Measurements from ENCODE around the gene RIMBP2. TPM values are rescaled to one million over a fixed set of nuclear protein-coding genes. Genes with fewer than 3 reads are reported as not detected.

RIMBP2 gene
- polyA plus RNA-seq, 1 donor from 2014 or later = 14.6 TPM

GRCh38 chr12:130351326-130351725, 364.8 kb downstream of the RIMBP2 start:
- H3K4me3 ChIP-seq (ENCODE audit: low read length) = no peak overlapping the region
- H3K27me3 ChIP-seq (ENCODE audit: insufficient read depth, low read depth, low read length) = no peaks in the 10 kb centered on the region
- no peaks in the 10 kb centered on the region for H3F3A ChIP-seq (ENCODE audit: insufficient read depth, low read length, poor library complexity, severe bottlenecking)
- H4K20me1 ChIP-seq (ENCODE audit: insufficient read depth) = no peaks in the 10 kb centered on the region
- no peaks in the 10 kb centered on the region for H3K9me3 ChIP-seq (ENCODE audit: low read length)
- no peaks in the 10 kb centered on the region for H3K9me2 ChIP-seq (ENCODE audit: insufficient read depth, low read length)
- no peaks in the 10 kb centered on the region for H3K79me2 ChIP-seq (replicated peaks; ENCODE audit: insufficient read depth, low read length)
- H2AFZ ChIP-seq (ENCODE audit: low read depth, low read length) = no peak overlapping the region
- TF ChIP-seq TAF1 (IDR thresholded peaks at IDR 0.05; ENCODE audit: low read depth) = no peak
- H3K9ac ChIP-seq (ENCODE audit: low read length) = no peak overlapping the region
- H3K36me3 ChIP-seq (ENCODE audit: insufficient read depth, low read length) = no peaks in the 10 kb centered on the region
- H3K4me2 ChIP-seq (ENCODE audit: low read length) = no peak overlapping the region
- no peak overlapping the region for H3K27ac ChIP-seq (ENCODE audit: low read length)

DNA sequence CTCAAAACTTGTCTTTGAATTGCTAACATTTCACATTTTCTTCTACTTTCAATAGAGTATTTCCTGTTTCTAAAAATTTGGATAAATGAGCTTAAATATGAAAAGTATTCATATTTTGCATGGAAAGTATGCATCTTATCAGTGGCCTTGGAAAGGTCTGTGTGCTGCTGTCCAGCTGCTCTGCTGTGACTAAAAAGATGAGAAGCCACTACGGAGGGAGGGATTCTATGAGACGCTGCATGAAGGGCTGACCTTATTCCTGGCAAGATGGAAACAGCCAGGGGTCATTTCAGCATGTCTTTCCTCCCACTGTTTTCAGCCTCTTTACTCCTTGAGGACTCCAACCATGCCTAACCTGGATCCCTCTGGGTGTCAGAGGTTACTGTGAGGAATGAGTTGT, 365.4 kb downstream of the RIMBP2 start:
- no peaks in the 10 kb centered on the region for H3F3A ChIP-seq (ENCODE audit: insufficient read depth, low read length, poor library complexity, severe bottlenecking)
- no peaks in the 10 kb centered on the region for H3K9me3 ChIP-seq (ENCODE audit: low read length)
- H3K4me2 ChIP-seq (ENCODE audit: low read length) = no peak overlapping the region
- H2AFZ ChIP-seq (ENCODE audit: low read depth, low read length) = no peak overlapping the region
- H3K79me2 ChIP-seq (replicated peaks; ENCODE audit: insufficient read depth, low read length) = no peaks in the 10 kb centered on the region
- H3K9me2 ChIP-seq (ENCODE audit: insufficient read depth, low read length) = no peaks in the 10 kb centered on the region
- H3K36me3 ChIP-seq (ENCODE audit: insufficient read depth, low read length) = no peaks in the 10 kb centered on the region
- no peaks in the 10 kb centered on the region for H3K27me3 ChIP-seq (ENCODE audit: insufficient read depth, low read depth, low read length)
- TF ChIP-seq, protein P1, sequence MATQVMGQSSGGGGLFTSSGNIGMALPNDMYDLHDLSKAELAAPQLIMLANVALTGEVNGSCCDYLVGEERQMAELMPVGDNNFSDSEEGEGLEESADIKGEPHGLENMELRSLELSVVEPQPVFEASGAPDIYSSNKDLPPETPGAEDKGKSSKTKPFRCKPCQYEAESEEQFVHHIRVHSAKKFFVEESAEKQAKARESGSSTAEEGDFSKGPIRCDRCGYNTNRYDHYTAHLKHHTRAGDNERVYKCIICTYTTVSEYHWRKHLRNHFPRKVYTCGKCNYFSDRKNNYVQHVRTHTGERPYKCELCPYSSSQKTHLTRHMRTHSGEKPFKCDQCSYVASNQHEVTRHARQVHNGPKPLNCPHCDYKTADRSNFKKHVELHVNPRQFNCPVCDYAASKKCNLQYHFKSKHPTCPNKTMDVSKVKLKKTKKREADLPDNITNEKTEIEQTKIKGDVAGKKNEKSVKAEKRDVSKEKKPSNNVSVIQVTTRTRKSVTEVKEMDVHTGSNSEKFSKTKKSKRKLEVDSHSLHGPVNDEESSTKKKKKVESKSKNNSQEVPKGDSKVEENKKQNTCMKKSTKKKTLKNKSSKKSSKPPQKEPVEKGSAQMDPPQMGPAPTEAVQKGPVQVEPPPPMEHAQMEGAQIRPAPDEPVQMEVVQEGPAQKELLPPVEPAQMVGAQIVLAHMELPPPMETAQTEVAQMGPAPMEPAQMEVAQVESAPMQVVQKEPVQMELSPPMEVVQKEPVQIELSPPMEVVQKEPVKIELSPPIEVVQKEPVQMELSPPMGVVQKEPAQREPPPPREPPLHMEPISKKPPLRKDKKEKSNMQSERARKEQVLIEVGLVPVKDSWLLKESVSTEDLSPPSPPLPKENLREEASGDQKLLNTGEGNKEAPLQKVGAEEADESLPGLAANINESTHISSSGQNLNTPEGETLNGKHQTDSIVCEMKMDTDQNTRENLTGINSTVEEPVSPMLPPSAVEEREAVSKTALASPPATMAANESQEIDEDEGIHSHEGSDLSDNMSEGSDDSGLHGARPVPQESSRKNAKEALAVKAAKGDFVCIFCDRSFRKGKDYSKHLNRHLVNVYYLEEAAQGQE (IDR thresholded peaks at IDR 0.05; ENCODE audit: borderline replicate concordance) = no peak
- TF ChIP-seq CTCF (IDR thresholded peaks at IDR 0.05; ENCODE audit: poor library complexity, severe bottlenecking) (no peak), POLR2AphosphoS5 (IDR thresholded peaks at IDR 0.05) (no peak), RAD21 (conservative IDR thresholded peaks at IDR 0.05) (no peak), EZH2 (IDR thresholded peaks at IDR 0.05; ENCODE audit: borderline replicate concordance, insufficient read depth, low read length, poor library complexity, severe bottlenecking) (no peak), TAF1 (IDR thresholded peaks at IDR 0.05; ENCODE audit: low read depth) (no peak), SMC3 (conservative IDR thresholded peaks at IDR 0.05; ENCODE audit: poor library complexity) (no peak), MXI1 (conservative IDR thresholded peaks at IDR 0.05; ENCODE audit: poor library complexity, severe bottlenecking) (no peak), EP300 (conservative IDR thresholded peaks at IDR 0.05; ENCODE audit: poor library complexity, severe bottlenecking) (no peak)
- H4K20me1 ChIP-seq (ENCODE audit: insufficient read depth) = no peaks in the 10 kb centered on the region
- no peak overlapping the region for H3K9ac ChIP-seq (ENCODE audit: low read length)
- H3K4me3 ChIP-seq (ENCODE audit: low read length) = no peak overlapping the region
- H3K27ac ChIP-seq (ENCODE audit: low read length) = no peak overlapping the region

DNA sequence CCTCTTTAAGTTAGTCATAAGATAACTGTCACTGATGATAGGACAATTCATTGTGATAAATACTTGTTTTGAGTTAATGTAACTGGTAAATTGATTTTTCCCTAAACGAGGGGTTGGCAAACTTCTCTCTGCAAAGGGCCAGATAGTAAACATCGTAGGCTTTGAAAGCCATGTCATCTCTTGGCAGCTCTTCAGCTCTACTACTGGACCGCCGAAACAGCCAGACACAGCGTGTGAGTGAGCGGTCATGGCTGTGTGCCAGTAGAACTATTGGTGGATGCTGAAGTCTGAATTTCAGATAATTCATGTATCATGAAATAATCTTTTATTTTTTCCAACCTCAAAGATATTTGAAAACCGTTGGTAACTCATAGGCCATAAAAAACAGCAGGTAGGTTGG, 368.5 kb downstream of the RIMBP2 start:
- Histone ChIP-seq H3K27me3 (ENCODE audit: insufficient read depth, low read depth, low read length) (no peaks in the 10 kb centered on the region), H3K4me2 (ENCODE audit: low read length) (no peak overlapping the region), H3K79me2 (replicated peaks; ENCODE audit: insufficient read depth, low read length) (no peaks in the 10 kb centered on the region), H3F3A (ENCODE audit: insufficient read depth, low read length, poor library complexity, severe bottlenecking) (no peaks in the 10 kb centered on the region), H3K27ac (ENCODE audit: low read length) (no peak overlapping the region), H3K36me3 (ENCODE audit: insufficient read depth, low read length) (no peaks in the 10 kb centered on the region), H2AFZ (ENCODE audit: low read depth, low read length) (no peak overlapping the region), H3K9ac (ENCODE audit: low read length) (no peak overlapping the region), H3K4me3 (ENCODE audit: low read length) (no peak overlapping the region), H3K9me3 (ENCODE audit: low read length) (no peaks in the 10 kb centered on the region), H3K9me2 (ENCODE audit: insufficient read depth, low read length) (no peaks in the 10 kb centered on the region), H4K20me1 (ENCODE audit: insufficient read depth) (no peaks in the 10 kb centered on the region)
- TF ChIP-seq CTCF (IDR thresholded peaks at IDR 0.05; ENCODE audit: poor library complexity, severe bottlenecking) = no peak
- no peak for TF ChIP-seq EZH2 (IDR thresholded peaks at IDR 0.05; ENCODE audit: borderline replicate concordance, insufficient read depth, low read length, poor library complexity, severe bottlenecking)
- no peak for TF ChIP-seq TAF1 (IDR thresholded peaks at IDR 0.05; ENCODE audit: low read depth)
- no peak for TF ChIP-seq RAD21 (conservative IDR thresholded peaks at IDR 0.05)

Data from neural cell (in vitro differentiated cells).